Right lobe of liver (tissue), 6 donors: ENCODE results near the gene COL18A1. TPM values are rescaled to one million over a fixed set of nuclear protein-coding genes. Genes with fewer than 3 reads are reported as not detected.

Experiments
- ATAC-seq, 4 donors: fragments of 200-7000 bp; cut with Tn5 transposase; one replicate each; pipeline ENCODE4 v1.9.1; 2020; ENCODE audit warnings: mild to moderate bottlenecking in 4 of 4, moderate library complexity in 4 of 4
- DNase-seq, 3 donors: peaks; one replicate each; pipeline ENCODE4 v3.0.0-alpha.2; 2020
- H3K27ac ChIP-seq, 3 donors: fragments of 200-600 bp; one replicate each; pipeline ENCODE4 v1.8.0; 2022
- H3K27me3 ChIP-seq, 2 donors: fragments of 200-600 bp; one replicate each; pipeline ENCODE4 v1.8.0; 2022
- H3K36me3 ChIP-seq, 4 donors: fragments of 200-600 bp; sonication (generic) in 1 of 4; one replicate each; pipeline versions ENCODE4 v1.5.1 to v1.8.0; 2017 to 2022; ENCODE audit warnings: control low read depth in 1 of 4
- H3K4me1 ChIP-seq, 4 donors: fragments of 200-600 bp; sonication (generic) in 1 of 4; one replicate each; pipeline versions ENCODE4 v1.5.1 to v1.8.0; 2017 to 2022; ENCODE audit warnings: control low read depth in 1 of 4
- H3K4me3 ChIP-seq, 3 donors: fragments of 200-600 bp; one replicate each; pipeline ENCODE4 v1.8.0; 2022
- H3K9me3 ChIP-seq, 4 donors: fragments of 200-600 bp; sonication (generic) in 1 of 4; one replicate each; pipeline versions ENCODE4 v1.5.1 to v1.8.0; 2017 to 2022; ENCODE audit warnings: control low read depth in 1 of 4
- POLR2A ChIP-seq: fragments of 450-650 bp; IDR thresholded peaks from one replicate; pipeline ENCODE4 v1.6.1; 2017; ENCODE audit warnings: antibody characterized with exemption, mild to moderate bottlenecking
- WGBS: methylation state at CpG from one replicate; pipeline ENCODE4 v1.1.6; 2018; ENCODE audit warnings: low coverage, low lambda C conversion rate; ENCODE audit not compliant: insufficient coverage; ENCODE audit errors: missing lambda C conversion rate; 5-methylcytosine and 5-hydroxymethylcytosine counted together
- intact Hi-C, 2 donors: fragments of 100-400 bp; cut with DNase I; formaldehyde crosslinking; loops; one replicate each; pipeline versions ENCODE4 v1.11.2 to v1.14.1; 2022
- total RNA-seq, 6 experiments: library from RNA; depleted of rRNA in 2 of 6; stranded (reverse); fragments of >200 nt in 2 of 6; fragmentation: NEBNext Ultra II Directional in 3 of 6; extraction: Animal tissue kit (Norgen Biotek cat#: 25700) in 3 of 6; gene quantifications; one replicate each; pipeline versions ENCODE4 v1.1.0 to v1.2.4, GENCODE V29; 2016 to 2023
- TF ChIP-seq, protein P1 (sequence below), 4 donors: fragments of 200-600 bp in 3 of 4; fragments of 450-650 bp in 1 of 4; IDR thresholded peaks; one replicate each; pipeline versions ENCODE4 v1.5.1 to v1.8.0; 2016 to 2022; ENCODE audit warnings: antibody characterized with exemption in 4 of 4, mild to moderate bottlenecking in 2 of 4
- donor health status: DM: no; HTN: yes; CAD: no.
- donor health status: DM: no; HTN: no; CAD: no.
- donor health status: DM: no; HTN: no; CAD: no.
- donor health status: DM: no; HTN: yes; CAD: no.
- donor health status: DM: no; HTN: yes; CAD: no.

COL18A1 gene
- total RNA-seq, 6 experiments from 2014 or later, result 261 to 487 (median 297) TPM

DNA sequence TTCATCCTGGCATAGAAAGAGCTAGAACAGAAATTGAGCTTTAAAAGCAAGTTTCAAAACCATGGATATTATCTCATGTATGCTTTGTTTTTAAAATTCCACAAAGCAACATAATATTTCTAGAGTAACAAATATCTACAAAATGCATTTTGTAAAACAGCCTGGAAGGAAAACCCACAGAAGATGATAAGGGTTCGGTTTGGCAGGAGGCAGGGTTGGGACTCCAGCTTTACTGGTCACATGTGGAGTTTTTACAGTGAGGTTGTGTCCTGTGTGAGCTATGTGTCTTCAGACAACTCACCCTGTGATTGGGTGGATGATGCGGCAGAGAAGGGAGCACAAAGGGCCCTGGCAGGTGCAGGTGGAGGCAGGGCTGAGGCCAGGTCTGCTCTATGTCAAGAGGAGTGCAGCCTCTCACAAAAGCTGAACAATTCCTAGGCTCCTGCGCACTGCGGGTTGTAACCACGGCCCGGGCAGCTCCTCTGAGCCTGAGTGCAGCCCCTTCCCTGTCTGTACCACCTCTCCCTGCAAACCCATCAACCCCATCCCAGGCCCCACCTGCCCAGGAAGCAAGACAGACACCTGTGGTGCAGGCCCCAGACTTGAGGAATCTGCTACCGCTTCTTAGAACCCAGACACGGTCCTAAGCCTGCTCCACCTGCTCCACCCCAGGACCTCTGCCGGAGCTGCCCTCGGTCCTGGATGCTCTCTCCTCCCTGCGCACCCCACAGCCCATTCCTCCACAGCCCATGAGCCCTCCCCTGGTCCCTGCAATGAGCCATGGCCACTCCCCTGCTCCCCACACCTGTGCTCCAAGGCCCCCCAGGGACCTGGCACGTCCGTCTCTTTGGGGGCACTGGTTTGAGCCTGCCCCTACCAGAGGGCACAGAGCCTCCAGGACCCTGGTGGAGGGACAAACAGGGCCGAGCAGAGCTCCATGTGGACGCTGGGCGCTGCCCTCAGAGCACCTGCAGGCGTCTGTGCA lies 2.8 kb upstream of the COL18A1 start:
- ATAC-seq, result no peak
- TF ChIP-seq, protein P1, sequence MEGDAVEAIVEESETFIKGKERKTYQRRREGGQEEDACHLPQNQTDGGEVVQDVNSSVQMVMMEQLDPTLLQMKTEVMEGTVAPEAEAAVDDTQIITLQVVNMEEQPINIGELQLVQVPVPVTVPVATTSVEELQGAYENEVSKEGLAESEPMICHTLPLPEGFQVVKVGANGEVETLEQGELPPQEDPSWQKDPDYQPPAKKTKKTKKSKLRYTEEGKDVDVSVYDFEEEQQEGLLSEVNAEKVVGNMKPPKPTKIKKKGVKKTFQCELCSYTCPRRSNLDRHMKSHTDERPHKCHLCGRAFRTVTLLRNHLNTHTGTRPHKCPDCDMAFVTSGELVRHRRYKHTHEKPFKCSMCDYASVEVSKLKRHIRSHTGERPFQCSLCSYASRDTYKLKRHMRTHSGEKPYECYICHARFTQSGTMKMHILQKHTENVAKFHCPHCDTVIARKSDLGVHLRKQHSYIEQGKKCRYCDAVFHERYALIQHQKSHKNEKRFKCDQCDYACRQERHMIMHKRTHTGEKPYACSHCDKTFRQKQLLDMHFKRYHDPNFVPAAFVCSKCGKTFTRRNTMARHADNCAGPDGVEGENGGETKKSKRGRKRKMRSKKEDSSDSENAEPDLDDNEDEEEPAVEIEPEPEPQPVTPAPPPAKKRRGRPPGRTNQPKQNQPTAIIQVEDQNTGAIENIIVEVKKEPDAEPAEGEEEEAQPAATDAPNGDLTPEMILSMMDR (IDR thresholded peaks at IDR 0.05), result no peak
- TF ChIP-seq POLR2A, result no peak
- H3K36me3 ChIP-seq, result no peaks in the 10 kb centered on the region
- peak; percentile 15 to 49 (median 37) for DNase-seq
- 50% methylated on average over 1 of the region's 17 CpGs for WGBS
- intact Hi-C loops, result loop anchor here in 1 of 2 donors (10.0 kb wide), 1 partner anchor 67 kb away; no protein-coding TSS in a partner anchor
- no peak overlapping the region for H3K27ac ChIP-seq
- no peaks in the 10 kb centered on the region for H3K27me3 ChIP-seq
- H3K4me1 ChIP-seq, result peaks cover 0 to 4% (median 0%) of the 10 kb centered on the region in 4 donors
- no peaks in the 10 kb centered on the region for H3K9me3 ChIP-seq
- H3K4me3 ChIP-seq, result no peak overlapping the region

DNA sequence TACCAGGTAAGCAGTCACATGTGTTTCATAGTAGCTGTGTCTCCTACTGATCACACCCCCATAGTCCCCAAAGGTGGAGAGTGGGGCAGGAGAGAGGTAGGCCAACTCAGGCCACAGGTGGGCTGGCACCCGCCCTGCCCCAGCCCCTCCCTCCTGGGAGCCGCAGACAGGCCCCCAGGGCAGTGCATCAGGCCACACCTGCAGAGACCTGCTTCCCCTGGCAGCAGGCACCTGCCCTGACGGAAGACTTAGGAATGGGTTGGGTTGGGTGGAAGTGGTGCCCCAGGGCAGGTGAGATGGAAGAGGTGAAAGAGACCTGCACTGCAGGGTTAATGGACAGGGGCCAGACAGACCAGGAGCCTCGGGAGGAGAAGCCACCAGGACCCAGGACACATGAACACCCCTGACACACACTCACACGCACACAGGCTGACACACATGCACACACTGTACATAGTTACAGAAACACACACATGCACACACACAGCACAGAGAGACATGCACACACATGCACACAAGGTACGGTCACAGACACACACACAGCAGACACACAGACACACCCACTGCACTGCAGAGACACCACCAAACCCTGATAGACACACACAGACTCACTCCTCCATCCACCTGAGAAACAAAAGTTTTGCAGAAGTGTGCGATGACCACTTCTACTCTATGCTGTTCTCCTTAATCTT lies 1.7 kb upstream of the COL18A1 start:
- Histone ChIP-seq H3K4me1 (peaks cover 0 to 4% (median 0%) of the 10 kb centered on the region in 4 donors), H3K27me3 (no peaks in the 10 kb centered on the region), H3K36me3 (no peaks in the 10 kb centered on the region), H3K9me3 (no peaks in the 10 kb centered on the region), H3K4me3 (no peak overlapping the region), H3K27ac (no peak overlapping the region)
- 92% methylated on average over 1 of the region's 7 CpGs for WGBS
- TF ChIP-seq POLR2A, result no peak
- TF ChIP-seq, protein P1 (IDR thresholded peaks at IDR 0.05), result no peak
- intact Hi-C loops, result loop anchor here in 1 of 2 donors (10.0 kb wide), 1 partner anchor 68 kb away; no protein-coding TSS in a partner anchor
- no peak for ATAC-seq
- peak in 2 of 3 donors; percentile 10 to 48 for DNase-seq

DNA sequence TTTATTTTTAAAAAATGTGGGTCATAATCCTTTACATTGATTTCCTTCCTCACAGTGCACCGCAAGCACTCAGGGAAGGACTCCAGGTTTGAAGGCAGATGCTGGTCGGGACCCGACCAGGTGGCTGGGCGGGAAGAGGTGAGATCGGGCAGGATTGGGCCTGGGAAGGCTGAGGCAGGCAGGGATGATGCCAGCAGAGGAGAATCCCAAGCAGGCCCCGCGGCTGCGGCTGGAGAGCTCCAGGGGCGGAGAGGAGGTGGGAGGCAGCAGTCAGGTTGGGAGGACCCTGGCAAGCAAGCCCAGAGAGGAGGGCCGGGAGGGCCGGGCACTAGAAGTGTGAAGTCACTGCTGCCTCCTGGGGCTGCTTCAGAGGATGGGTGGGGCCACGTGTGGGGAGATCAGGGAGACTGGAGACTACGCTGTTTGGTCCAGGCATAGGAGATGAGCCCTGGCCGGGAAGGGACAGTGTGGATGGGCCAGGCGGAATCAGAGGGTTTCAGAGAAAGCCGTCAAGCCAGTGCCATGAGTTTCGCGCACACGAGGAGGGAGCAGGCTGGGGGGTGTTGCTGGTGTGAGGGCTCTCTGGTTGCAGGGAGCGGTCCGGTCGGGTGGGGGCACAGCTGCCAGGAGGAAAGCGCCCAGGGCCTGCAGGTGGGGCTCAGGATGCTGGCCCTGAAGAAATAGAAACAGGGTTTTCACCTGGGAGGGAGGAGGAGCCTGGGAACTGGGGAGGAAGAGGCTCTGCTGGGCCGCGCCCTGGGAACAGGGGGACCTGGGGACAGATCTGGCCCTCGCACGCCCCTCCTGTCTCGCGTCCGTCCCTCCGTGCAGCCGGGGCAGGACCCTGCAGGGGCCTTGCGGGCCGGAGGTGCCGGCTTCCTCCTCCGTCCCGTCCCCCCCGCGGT lies 888 bp upstream of the COL18A1 start:
- intact Hi-C loops, result loop anchor here in 1 of 2 donors (10.0 kb wide), 1 partner anchor 69 kb away; no protein-coding TSS in a partner anchor
- ATAC-seq, result peak in 2 of 4 donors; percentile 5
- no peak overlapping the region for H3K27ac ChIP-seq

More for the DNA sequence above, 888 bp upstream of the COL18A1 start:
- H3K9me3 ChIP-seq, result no peaks in the 10 kb centered on the region
- DNase-seq, result peak in 2 of 3 donors; percentile 35 to 55
- H3K4me1 ChIP-seq, result peaks cover 0 to 9% (median 2%) of the 10 kb centered on the region in 4 donors
- TF ChIP-seq, protein P1 (IDR thresholded peaks at IDR 0.05), result no peak
- TF ChIP-seq POLR2A, result no peak
- WGBS, result 52% methylated on average over 15 of the region's 39 CpGs
- H3K27me3 ChIP-seq, result no peaks in the 10 kb centered on the region
- no peaks in the 10 kb centered on the region for H3K36me3 ChIP-seq
- H3K4me3 ChIP-seq, result peak overlapping the region; percentile 25 to 60 (median 33)
